Endothelial cell of umbilical vein (primary cell): ENCODE measurements around the gene SH3BP5. TPM values are rescaled to one million over a fixed set of nuclear protein-coding genes. Genes with fewer than 3 reads are reported as not detected.

Experiments used
- BruUV-seq: library from RNA; stranded (reverse); fragments of 400-500 nt; replicated peaks from 2 replicates; lab custom pipeline; 2021; lab: Mats Ljungman, UMichigan
- CTCF ChIA-PET: fragments of 300-600, 350-600 bp; sonication (Branson Sonifier 250); formaldehyde crosslinking; loops from one replicate; lab custom pipeline; 2021; ENCODE audit warnings: antibody characterized with exemption, inconsistent platforms; lab: Charles Lee
- POLR2A ChIA-PET: fragments of 300-600, 350-600 bp; sonication (Branson Sonifier 250); formaldehyde crosslinking; loops from one replicate; lab custom pipeline; 2021; ENCODE audit warnings: antibody characterized with exemption, inconsistent platforms; lab: Charles Lee
- DNase-seq: peaks from one replicate; pipeline ENCODE4 v3.0.0-alpha.2; 2011; ENCODE audit warnings: low read depth, low spot score
- FAIRE-seq: peaks from 2 replicates; lab custom pipeline; 2011; peaks lifted over from hg19 to GRCh38; lab: Jason Lieb, UNC
- H2AFZ ChIP-seq: 2 replicates; pipeline ENCODE4 v1.6.0; 2012; ENCODE audit warnings: low read depth, low read length, control low read depth, inconsistent platforms
- H3K27ac ChIP-seq: 2 replicates; pipeline ENCODE4 v1.5.1; 2011; ENCODE audit warnings: low read depth, mild to moderate bottlenecking, control low read depth, low read length, moderate library complexity; ENCODE audit not compliant: insufficient read depth
- H3K27me3 ChIP-seq, 2 experiments: 2 replicates each; pipeline versions ENCODE4 v1.6.0 to v1.6.1; 2011; ENCODE audit warnings: low read length in 2 of 2, mixed read lengths in 1 of 2; ENCODE audit not compliant: control insufficient read depth in 2 of 2, insufficient read depth in 2 of 2
- H3K36me3 ChIP-seq, 2 experiments: 2 replicates in 1 of 2; 3 replicates in 1 of 2; pipeline ENCODE4 v1.5.1; 2011; ENCODE audit warnings: low read length in 2 of 2, mild to moderate bottlenecking in 1 of 2, moderate library complexity in 1 of 2; ENCODE audit not compliant: control insufficient read depth in 2 of 2, insufficient read depth in 2 of 2; ENCODE audit errors: extremely low read depth in 1 of 2
- H3K4me1 ChIP-seq: 3 replicates; pipeline ENCODE4 v1.5.1; 2011; ENCODE audit warnings: mild to moderate bottlenecking, low read length; ENCODE audit not compliant: control insufficient read depth, insufficient read depth; ENCODE audit errors: extremely low read depth
- H3K4me2 ChIP-seq: 2 replicates; pipeline ENCODE4 v1.6.1; 2011; ENCODE audit warnings: low read length, control low read depth, mixed read lengths; ENCODE audit not compliant: insufficient read depth
- H3K4me3 ChIP-seq, 3 experiments: fragments of 200-600 bp in 1 of 3; sonication (generic), shearing (Covaris generic) in 1 of 3; replicated peaks in 1 of 3; 2 replicates each; pipeline ENCODE4 v1.5.1; 2011 to 2016; ENCODE audit warnings: control low read depth in 3 of 3, low read length in 3 of 3, mild to moderate bottlenecking in 2 of 3, inconsistent platforms in 1 of 3, low read depth in 1 of 3, moderate library complexity in 1 of 3; ENCODE audit not compliant: insufficient read depth in 1 of 3
- H3K79me2 ChIP-seq: 2 replicates; pipeline ENCODE4 v1.6.0; 2012; ENCODE audit warnings: low read length, inconsistent platforms; ENCODE audit not compliant: control insufficient read depth, insufficient read depth
- H3K9ac ChIP-seq: replicated peaks from 2 replicates; pipeline ENCODE3; 2011; ENCODE audit warnings: low read length, control low read depth; ENCODE audit not compliant: insufficient read depth; ENCODE audit errors: extremely low read depth
- H3K9me1 ChIP-seq: replicated peaks from 3 replicates; pipeline ENCODE4 v1.6.0; 2011; ENCODE audit warnings: mild to moderate bottlenecking, low read length; ENCODE audit not compliant: control insufficient read depth, insufficient read depth; ENCODE audit errors: extremely low read depth
- H3K9me3 ChIP-seq: replicated peaks from 2 replicates; pipeline ENCODE4 v1.5.1; 2012; ENCODE audit warnings: low read length, inconsistent platforms; ENCODE audit not compliant: control insufficient read depth, insufficient read depth
- H4K20me1 ChIP-seq: replicated peaks from 2 replicates; pipeline ENCODE3; 2011; ENCODE audit warnings: mild to moderate bottlenecking, low read length; ENCODE audit not compliant: control insufficient read depth, insufficient read depth; ENCODE audit errors: extremely low read depth
- CTCF ChIP-seq, 2 donors: IDR thresholded peaks; 1 replicate in 1 of 2; 2 replicates in 1 of 2; pipeline ENCODE4 v1.5.1; 2011; ENCODE audit warnings: low read length in 2 of 2, mild to moderate bottlenecking in 2 of 2, moderate library complexity in 2 of 2, control low read depth in 1 of 2, inconsistent platforms in 1 of 2, low read depth in 1 of 2; ENCODE audit not compliant: insufficient read depth in 1 of 2; ENCODE audit errors: extremely low read depth in 1 of 2
- EZH2 ChIP-seq: IDR thresholded peaks from 2 replicates; pipeline ENCODE4 v1.6.1; 2012; ENCODE audit warnings: borderline replicate concordance, low read depth, mild to moderate bottlenecking, moderate library complexity, low read length, inconsistent platforms; ENCODE audit not compliant: severe bottlenecking
- FOS ChIP-seq: IDR thresholded peaks from 2 replicates; pipeline ENCODE4 v1.6.1; 2011; ENCODE audit warnings: mild to moderate bottlenecking, low read length, moderate library complexity, borderline replicate concordance; ENCODE audit not compliant: insufficient read depth
- GATA2 ChIP-seq: IDR thresholded peaks from 2 replicates; pipeline ENCODE4 v1.7.0; 2011; ENCODE audit warnings: low read depth, mild to moderate bottlenecking, moderate library complexity, mixed read lengths, low read length; ENCODE audit not compliant: insufficient read length, insufficient read depth
- JUN ChIP-seq: IDR thresholded peaks from 2 replicates; pipeline ENCODE4 v1.6.1; 2011; ENCODE audit warnings: borderline replicate concordance, low read depth; ENCODE audit not compliant: insufficient read length, insufficient read depth
- MAX ChIP-seq: IDR thresholded peaks from 2 replicates; pipeline ENCODE4 v1.6.1; 2011; ENCODE audit not compliant: insufficient read depth, insufficient read length
- MYC ChIP-seq: IDR thresholded peaks from one replicate; pipeline ENCODE4 v1.6.1; 2011; ENCODE audit warnings: mild to moderate bottlenecking, low read depth, low read length
- POLR2A ChIP-seq: IDR thresholded peaks from 2 replicates; pipeline ENCODE4 v1.6.1; 2012; ENCODE audit warnings: low read depth, mild to moderate bottlenecking, control low read depth, low read length
- POLR2AphosphoS5 ChIP-seq: IDR thresholded peaks from 2 replicates; pipeline ENCODE4 v1.6.1; 2012; ENCODE audit warnings: low read depth, mild to moderate bottlenecking, control low read depth, low read length, moderate library complexity; ENCODE audit not compliant: insufficient read depth
- dilution Hi-C: fragments of 300-500 bp; cut with MboI; formaldehyde crosslinking; loops from one replicate; pipeline ENCODE4 v1.15.0; 2019; ENCODE audit warnings: low sequenced_read_pairs; ENCODE audit not compliant: extremely low pct_ligation_motif_present
- intact Hi-C: fragments of 100-400 bp; cut with micrococcal nuclease; formaldehyde crosslinking; loops from one replicate; pipeline ENCODE4 v1.10.0; 2022
- polyA plus RNA-seq, 4 experiments: library from polyadenylated mRNA; depleted of rRNA in 3 of 4; stranded (reverse) in 3 of 4; unstranded in 1 of 4; fragments of >200 nt; gene quantifications; 2 replicates each; pipeline versions ENCODE4 v1.2.1 to v1.2.3, GENCODE V29; 2011 to 2012; ENCODE audit warnings: missing spikeins in 1 of 4
- total RNA-seq: library from RNA; stranded (reverse); gene quantifications from 2 replicates; pipeline ENCODE4 v1.2.3, GENCODE V29; 2021

SH3BP5 gene
- total and polyA plus RNA-seq, 2 donors (not counting 3 experiments of a cell fraction or from before 2014, with no cell fraction given): 35.3 to 76.3 TPM

DNA sequence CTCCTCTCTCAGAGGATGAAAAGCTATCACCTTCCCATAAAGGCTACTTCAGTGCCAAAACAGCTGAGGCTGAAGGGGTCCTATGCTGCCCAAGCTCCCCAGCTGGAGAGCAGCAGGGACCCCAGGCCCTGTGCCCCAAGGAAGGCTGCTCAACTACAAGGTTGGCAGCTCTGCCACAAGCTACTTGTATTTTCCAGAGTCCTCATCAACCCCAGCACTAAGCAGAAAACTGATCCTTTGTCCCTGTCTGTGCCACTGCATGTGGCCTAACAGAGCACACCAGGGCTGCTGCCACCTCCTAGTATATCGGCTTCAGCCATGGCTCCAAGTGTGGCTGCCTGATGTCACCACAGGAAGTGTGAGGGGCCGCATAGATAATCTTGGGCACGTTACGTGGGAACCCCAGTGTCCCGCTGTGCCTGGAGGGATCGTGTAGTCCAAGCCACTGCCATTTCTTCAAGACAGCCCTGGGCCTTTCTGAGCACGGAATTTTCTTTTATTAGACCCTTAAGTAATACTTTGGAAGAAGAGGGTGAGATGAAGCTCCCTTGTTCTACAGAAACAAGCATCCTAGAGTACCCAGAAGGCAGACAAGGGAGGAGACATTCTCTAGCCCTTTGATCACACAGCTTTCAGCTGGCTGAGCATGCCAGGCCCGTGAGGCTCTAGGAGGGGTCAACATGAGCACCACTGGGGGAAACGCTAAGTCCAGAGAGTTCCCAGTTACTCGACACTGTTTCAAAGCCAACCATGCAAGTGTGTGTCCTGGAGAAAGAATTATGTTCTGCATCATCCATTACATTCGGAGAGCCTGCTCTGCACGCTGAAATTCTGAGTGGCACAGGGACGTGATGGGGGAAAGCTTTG lies 65.6 kb downstream of the SH3BP5 start:
- Histone ChIP-seq H3K9me1 (no peaks in the 10 kb centered on the region), H3K9ac (no peak overlapping the region), H3K27ac (no peak overlapping the region), H3K9me3 (no peaks in the 10 kb centered on the region), H3K4me3 (no peak overlapping the region), H3K36me3 (peaks cover 0 to 22% of the 10 kb centered on the region in 2 experiments), H3K79me2 (peaks cover 53% of the 10 kb centered on the region), H4K20me1 (no peaks in the 10 kb centered on the region), H2AFZ (no peak overlapping the region), H3K27me3 (no peaks in the 10 kb centered on the region), H3K4me1 (peaks cover 24% of the 10 kb centered on the region), H3K4me2 (no peak overlapping the region)
- FAIRE-seq (no peak), DNase-seq (no peak)
- ChIA-PET POLR2A (no interaction called here), CTCF (interaction anchor here (1.1 to 9.7 kb wide), 15 partner anchors 12 to 291 kb away, joined by 3 to 350 read pairs (median 10); partner anchors contain the start of gene SH3BP5)
- no TSS peak for BruUV-seq
- intact Hi-C loops: no loop called here
- dilution Hi-C loops: loop anchor here (5.0 kb wide), 1 partner anchor 106 kb away; no protein-coding TSS in a partner anchor
- TF ChIP-seq EZH2 (no peak), MYC (no peak), JUN (no peak), POLR2A (no peak), GATA2 (no peak), FOS (no peak), POLR2AphosphoS5 (no peak), MAX (no peak), CTCF (IDR thresholded peaks at IDR 0.05; ENCODE audit: extremely low read depth in 1 of 2, insufficient read depth in 1 of 2, low read depth in 1 of 2, low read length in 2 of 2) (no peak)
